22Rv1 (cell line): Measurements from ENCODE around the gene CERKL.

Experiments used
- ZFX ChIP-seq: fragments of 450-650 bp; IDR thresholded peaks from 2 replicates; pipeline ENCODE4 v1.6.1; 2017; ENCODE audit warnings: antibody characterized with exemption, borderline replicate concordance
- TF ChIP-seq, protein P1 (sequence below): fragments of 450-650 bp; IDR thresholded peaks from 2 replicates; pipeline ENCODE4 v1.5.1; 2017; ENCODE audit warnings: mild to moderate bottlenecking

DNA sequence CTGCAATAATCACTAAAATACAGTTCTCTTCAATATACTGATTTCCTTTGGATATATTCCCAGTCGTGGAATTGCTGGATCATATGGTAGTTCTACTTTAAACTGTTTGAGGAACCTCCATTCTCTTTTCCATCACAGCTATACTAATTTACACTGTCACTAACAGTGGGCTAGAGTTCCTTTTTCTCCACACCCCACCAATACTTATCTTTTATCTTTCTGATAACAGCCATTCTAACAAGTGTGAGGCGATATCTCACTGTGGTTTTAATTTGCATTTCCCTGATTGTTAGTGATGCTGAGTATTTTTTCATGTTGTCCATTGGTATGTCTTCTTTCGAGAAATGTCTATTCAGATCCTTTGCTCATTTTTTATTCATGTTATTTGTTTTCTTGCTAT, 68.4 kb downstream of the CERKL start:
- TF ChIP-seq, protein P1, sequence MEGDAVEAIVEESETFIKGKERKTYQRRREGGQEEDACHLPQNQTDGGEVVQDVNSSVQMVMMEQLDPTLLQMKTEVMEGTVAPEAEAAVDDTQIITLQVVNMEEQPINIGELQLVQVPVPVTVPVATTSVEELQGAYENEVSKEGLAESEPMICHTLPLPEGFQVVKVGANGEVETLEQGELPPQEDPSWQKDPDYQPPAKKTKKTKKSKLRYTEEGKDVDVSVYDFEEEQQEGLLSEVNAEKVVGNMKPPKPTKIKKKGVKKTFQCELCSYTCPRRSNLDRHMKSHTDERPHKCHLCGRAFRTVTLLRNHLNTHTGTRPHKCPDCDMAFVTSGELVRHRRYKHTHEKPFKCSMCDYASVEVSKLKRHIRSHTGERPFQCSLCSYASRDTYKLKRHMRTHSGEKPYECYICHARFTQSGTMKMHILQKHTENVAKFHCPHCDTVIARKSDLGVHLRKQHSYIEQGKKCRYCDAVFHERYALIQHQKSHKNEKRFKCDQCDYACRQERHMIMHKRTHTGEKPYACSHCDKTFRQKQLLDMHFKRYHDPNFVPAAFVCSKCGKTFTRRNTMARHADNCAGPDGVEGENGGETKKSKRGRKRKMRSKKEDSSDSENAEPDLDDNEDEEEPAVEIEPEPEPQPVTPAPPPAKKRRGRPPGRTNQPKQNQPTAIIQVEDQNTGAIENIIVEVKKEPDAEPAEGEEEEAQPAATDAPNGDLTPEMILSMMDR, result no peak
- TF ChIP-seq ZFX, result no peak
